Sigmoid colon (tissue), 4 donors: ENCODE results near the gene BIVM.

Experiments
- EP300 ChIP-seq, 4 donors: sonication (generic); formaldehyde crosslinking; IDR thresholded peaks; one replicate each; pipeline ENCODE4 v1.6.1; 2017; ENCODE audit warnings: antibody characterized with exemption in 4 of 4
- POLR2AphosphoS5 ChIP-seq, 4 donors: sonication (generic); formaldehyde crosslinking; IDR thresholded peaks; one replicate each; pipeline ENCODE4 v1.6.1; 2017; ENCODE audit warnings: antibody characterized with exemption in 4 of 4

- TF ChIP-seq EP300 (IDR thresholded peaks at IDR 0.05) (no peak), POLR2AphosphoS5 (IDR thresholded peaks at IDR 0.05) (no peak)
These were observed 15.2 kb downstream of the BIVM start for GRCh38 chr13:102814025-102814607.
